Dermis lymphatic vessel endothelial cell (primary cell): ENCODE measurements around the gene EIF4G1. TPM values are rescaled to one million over a fixed set of nuclear protein-coding genes. Genes with fewer than 3 reads are reported as not detected.

Experiments
- total RNA-seq: library from RNA; depleted of rRNA; stranded (reverse); fragments of >200 nt; gene quantifications from 2 replicates; pipeline ENCODE4 v1.2.1, GENCODE V29; 2014

The EIF4G1 gene, protein sequence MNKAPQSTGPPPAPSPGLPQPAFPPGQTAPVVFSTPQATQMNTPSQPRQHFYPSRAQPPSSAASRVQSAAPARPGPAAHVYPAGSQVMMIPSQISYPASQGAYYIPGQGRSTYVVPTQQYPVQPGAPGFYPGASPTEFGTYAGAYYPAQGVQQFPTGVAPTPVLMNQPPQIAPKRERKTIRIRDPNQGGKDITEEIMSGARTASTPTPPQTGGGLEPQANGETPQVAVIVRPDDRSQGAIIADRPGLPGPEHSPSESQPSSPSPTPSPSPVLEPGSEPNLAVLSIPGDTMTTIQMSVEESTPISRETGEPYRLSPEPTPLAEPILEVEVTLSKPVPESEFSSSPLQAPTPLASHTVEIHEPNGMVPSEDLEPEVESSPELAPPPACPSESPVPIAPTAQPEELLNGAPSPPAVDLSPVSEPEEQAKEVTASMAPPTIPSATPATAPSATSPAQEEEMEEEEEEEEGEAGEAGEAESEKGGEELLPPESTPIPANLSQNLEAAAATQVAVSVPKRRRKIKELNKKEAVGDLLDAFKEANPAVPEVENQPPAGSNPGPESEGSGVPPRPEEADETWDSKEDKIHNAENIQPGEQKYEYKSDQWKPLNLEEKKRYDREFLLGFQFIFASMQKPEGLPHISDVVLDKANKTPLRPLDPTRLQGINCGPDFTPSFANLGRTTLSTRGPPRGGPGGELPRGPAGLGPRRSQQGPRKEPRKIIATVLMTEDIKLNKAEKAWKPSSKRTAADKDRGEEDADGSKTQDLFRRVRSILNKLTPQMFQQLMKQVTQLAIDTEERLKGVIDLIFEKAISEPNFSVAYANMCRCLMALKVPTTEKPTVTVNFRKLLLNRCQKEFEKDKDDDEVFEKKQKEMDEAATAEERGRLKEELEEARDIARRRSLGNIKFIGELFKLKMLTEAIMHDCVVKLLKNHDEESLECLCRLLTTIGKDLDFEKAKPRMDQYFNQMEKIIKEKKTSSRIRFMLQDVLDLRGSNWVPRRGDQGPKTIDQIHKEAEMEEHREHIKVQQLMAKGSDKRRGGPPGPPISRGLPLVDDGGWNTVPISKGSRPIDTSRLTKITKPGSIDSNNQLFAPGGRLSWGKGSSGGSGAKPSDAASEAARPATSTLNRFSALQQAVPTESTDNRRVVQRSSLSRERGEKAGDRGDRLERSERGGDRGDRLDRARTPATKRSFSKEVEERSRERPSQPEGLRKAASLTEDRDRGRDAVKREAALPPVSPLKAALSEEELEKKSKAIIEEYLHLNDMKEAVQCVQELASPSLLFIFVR (N-terminal part only)
- total RNA-seq = 207 TPM in 2 replicates

DNA sequence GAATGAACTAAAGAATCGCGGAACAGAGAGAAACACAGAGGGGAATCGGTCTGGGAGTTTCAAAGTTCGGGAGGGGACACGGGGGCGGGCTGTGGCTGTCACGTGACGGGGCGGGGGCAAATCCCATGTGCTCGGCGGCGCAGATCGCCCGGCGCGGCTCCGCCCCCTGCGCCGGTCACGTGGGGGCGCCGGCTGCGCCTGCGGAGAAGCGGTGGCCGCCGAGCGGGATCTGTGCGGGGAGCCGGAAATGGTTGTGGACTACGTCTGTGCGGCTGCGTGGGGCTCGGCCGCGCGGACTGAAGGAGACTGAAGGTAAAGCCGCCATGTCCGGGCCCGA is at the start of gene EIF4G1:
Gene EIF4G1 (plus strand): TSS at position 244 of the 337 bp plus-strand sequence. CDS start 1,191 bp downstream, outside the sequence.

DNA sequence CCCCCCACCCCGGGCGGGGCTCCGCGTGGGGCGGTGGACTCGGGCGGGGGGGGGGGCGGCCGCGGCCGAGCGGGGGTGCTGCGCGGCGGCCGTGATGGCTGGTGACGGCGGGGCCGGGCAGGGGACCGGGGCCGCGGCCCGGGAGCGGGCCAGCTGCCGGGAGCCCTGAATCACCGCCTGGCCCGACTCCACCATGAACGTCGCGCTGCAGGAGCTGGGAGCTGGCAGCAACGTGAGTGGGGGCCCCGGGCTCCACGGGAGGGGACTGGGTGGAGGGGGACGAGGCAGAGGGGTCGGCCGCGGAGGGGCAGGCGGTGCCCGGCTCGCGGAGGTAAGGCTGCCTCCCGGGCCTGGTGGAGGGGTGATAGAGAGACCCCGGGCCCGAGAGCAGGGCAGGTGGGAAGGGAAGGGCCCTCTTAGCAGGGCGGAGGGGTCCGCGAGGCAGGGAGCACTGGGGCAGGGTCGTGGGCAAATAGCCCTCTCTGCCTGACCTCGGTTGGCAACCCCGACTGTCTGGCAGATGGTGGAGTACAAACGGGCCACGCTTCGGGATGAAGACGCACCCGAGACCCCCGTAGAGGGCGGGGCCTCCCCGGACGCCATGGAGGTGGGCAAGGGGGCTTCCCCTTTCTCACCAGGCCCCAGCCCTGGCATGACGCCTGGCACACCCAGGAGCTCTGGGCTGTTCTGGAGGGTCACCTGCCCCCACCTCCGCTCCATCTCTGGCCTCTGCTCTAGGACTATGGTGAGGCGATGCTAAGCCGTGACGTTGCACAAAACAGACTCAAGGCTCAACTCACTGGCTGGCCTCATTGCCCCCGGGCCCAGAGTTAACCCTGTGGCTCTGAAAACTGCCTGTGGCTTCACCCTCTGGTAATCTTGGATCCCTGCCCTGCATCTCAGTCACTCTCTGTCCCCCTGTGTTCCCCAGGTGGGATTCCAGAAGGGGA is 38.2 kb upstream of the EIF4G1 start, which contains the start of gene ECE2:
Gene ECE2 (plus strand): TSS at position 62 of the 950 bp plus-strand sequence. CDS start 132 bp downstream, at position 194.

DNA sequence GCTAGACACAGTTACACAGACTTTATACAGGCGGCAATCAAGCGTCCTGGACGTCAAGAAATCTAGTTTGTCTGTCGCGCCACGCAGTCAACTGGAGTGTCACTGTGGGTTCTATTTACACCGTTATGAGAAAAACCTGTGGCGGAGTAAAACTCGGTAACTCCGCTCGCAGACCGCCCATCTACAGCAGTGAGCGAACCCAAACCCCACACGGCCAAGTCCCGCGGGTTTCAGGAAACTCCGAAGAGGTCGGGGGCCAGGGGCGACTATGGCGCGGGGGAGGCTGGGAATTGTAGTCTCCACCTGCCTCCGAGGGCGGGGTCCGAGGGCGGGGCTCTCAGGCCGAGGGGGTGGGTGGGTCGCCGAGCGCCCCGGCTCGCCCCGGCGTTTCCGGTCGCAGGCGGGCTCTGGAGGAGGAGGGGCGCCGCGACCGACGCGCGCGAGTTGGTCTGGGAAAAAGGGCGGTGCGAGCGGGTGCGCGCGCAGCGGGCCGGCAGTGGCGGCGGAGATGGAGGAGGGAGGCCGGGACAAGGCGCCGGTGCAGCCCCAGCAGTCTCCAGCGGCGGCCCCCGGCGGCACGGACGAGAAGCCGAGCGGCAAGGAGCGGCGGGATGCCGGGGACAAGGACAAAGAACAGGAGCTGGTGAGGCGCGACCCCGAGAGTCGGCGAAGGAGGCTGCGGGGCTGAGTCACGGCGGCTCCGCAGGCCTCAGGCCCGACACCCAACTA is 15.5 kb upstream of the EIF4G1 start, which contains the start of gene PSMD2:
Gene PSMD2 (plus strand): TSS at position 483 of the 729 bp plus-strand sequence. CDS start 26 bp downstream, at position 509.

DNA sequence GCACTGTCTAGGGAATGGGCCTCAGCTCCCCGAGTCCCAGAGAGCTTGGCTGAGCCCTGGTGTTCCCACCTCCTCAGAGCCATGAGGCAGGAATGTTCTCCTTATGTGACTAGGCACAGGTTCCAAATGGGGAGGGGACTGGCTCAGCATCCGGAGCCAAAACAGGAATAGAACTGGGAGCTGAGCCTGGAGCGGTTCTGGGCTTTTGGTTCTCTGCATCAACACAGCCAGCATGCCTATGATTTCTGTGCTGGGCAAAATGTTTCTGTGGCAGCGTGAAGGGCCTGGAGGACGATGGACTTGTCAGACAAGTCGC is 23.0 kb downstream of the EIF4G1 start, which contains the start of gene FAM131A:
Gene FAM131A (plus strand): TSS at position 202 of the 316 bp plus-strand sequence. CDS start 31 bp downstream, at position 233.

DNA sequence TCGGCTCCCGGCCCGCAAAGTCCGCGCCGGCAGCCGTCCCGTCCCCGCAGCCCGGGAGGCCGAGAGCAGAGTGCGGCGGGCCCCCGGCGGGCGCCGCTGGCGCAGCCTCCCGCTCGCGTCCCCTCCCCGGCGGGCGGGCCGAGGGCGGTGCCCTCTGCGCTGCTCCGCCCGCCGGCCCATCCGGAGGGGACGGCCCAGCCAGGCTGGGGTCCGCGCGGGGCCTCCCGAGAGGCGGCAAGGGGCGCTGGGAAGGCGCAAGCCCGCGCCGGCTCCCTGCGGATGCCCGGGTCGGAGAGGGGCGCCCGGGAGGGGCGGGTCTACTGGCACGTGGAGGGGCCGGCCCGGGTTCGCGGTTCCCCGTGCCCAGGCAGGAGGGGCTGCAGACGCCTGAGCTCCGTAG is 47.1 kb downstream of the EIF4G1 start, which contains the start of the genes CLCN2 and POLR2H:
Gene CLCN2 (minus strand): TSS at position 74 of the 400 bp plus-strand sequence. CDS start 126 bp downstream, outside the sequence.
Gene POLR2H (plus strand): TSS at position 179 of the 400 bp plus-strand sequence. CDS start 1,783 bp downstream, outside the sequence.

DNA sequence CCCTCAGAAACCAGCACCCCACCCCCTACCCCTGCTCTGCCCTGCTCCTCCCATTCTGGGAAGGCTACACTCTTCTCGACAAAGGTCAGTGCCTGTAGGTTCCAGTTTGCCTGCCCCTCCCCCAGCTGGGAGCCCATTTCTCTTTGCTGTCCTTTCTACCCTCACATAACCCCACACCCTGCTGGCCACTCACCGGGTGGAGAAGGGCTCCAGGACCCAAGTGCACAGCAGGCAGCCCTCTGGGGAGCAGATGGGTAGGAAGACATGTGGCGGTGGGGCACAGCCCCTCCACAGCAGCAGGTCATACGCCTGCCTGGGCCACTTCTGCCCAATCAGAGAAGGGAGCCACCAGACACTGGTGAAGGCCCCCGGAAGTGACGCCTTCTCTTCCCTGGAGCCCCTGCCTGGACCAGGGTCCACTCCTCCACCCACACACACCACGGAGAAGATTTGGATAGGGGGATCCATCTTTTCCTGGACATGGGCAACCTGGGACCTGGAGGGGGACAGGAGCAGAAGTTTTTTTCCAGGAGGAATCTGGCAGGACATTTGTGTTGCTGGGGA is 63.6 kb downstream of the EIF4G1 start, which contains the start of gene THPO:
Gene THPO (minus strand): TSS at position 326 of the 564 bp plus-strand sequence. CDS start 1,948 bp downstream, outside the sequence.

DNA sequence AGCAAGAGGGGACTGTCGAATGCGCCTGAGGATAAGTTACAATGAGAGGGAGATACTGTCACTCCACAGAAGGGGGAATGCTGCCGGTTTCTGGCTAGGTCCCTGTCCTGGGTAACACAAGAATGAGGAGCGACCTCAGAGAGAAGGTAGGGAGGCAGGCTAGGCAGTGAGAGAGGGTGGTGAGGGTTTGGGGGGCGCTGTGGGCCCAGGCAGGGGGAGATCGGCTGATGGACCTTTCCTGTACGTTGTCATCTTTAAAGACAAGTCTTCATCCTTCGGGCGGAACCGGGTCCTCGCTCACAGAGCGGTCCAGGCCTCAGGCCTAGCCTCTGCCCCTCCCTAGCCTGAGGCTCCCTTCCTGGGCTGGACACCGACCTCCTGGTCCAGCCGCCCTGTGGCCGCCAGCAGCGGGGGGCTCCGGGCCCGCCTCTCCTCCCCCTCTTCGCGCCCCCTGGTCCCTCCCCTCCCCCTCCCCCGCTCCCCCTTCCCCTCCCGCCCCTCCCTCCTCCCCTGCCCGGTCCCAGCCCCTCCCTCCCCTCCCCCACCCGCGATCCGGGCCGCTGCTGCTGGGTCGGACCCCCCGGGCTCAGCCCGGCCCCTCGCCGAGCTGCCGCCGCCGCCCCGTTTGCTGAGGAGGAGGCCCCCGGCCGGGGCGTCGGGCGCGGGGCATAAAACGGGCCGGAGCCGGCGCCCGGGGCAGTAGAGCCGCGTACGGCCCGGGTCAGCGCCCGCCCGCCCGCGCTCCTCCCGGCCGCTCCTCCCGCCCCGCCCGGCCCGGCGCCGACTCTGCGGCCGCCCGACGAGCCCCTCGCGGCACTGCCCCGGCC is 65.2 kb downstream of the EIF4G1 start, which contains the start of gene CHRD:
Gene CHRD (plus strand): TSS at position 697 of the 827 bp plus-strand sequence. CDS start 265 bp downstream, outside the sequence.

Other genes starting within 250 kb of the EIF4G1 start
- gene HTR3E, start 217.5 kb upstream of the EIF4G1 start, total RNA-seq = not detected in 2 replicates
- 34.0 and 43.5 TPM in 2 replicates for gene EIF2B5, start 179.2 kb upstream of the EIF4G1 start, total RNA-seq
- 17.8 and 21.4 TPM in 2 replicates for gene DVL3, start 159.2 kb upstream of the EIF4G1 start, total RNA-seq
- 468 and 497 TPM in 2 replicates for gene AP2M1, start 139.8 kb upstream of the EIF4G1 start, total RNA-seq
- gene ABCF3, start 128.4 kb upstream of the EIF4G1 start, total RNA-seq = 49.1 and 53.1 TPM in 2 replicates
- not detected in 2 replicates for gene VWA5B2, start 85.0 kb upstream of the EIF4G1 start, total RNA-seq
- 17.8 and 21.1 TPM in 2 replicates for gene ALG3, start 65.6 kb upstream of the EIF4G1 start, total RNA-seq
- 2.6 and 4.0 TPM in 2 replicates for gene EEF1AKMT4, start 64.9 kb upstream of the EIF4G1 start, total RNA-seq
- gene CAMK2N2, start 53.1 kb upstream of the EIF4G1 start, total RNA-seq = not detected in 2 replicates
- not detected in 2 replicates for gene ECE2, start 38.6 kb upstream of the EIF4G1 start, total RNA-seq
- 331 and 355 TPM in 2 replicates for gene PSMD2, start 15.4 kb upstream of the EIF4G1 start, total RNA-seq
- gene FAM131A, start 23.0 kb downstream of the EIF4G1 start, total RNA-seq = 27.2 and 28.5 TPM in 2 replicates
- gene CLCN2, start 47.0 kb downstream of the EIF4G1 start, total RNA-seq = 1.8 and 2.6 TPM in 2 replicates
- gene POLR2H, start 47.1 kb downstream of the EIF4G1 start, total RNA-seq = 81.6 and 88.5 TPM in 2 replicates
- under 0.01 and 0.09 TPM in 2 replicates for gene THPO, start 63.6 kb downstream of the EIF4G1 start, total RNA-seq
- gene CHRD, start 65.4 kb downstream of the EIF4G1 start, total RNA-seq = 0.43 and 0.69 TPM in 2 replicates
- under 0.01 and 0.09 TPM in 2 replicates for gene EPHB3, start 247.2 kb downstream of the EIF4G1 start, total RNA-seq